ENCODE measurements around the gene VTI1A. TPM values are rescaled to one million over a fixed set of nuclear protein-coding genes. Genes with fewer than 3 reads are reported as not detected.

Gene VTI1A
- total RNA-seq, 1 experiment from 2014 or later: 22.0 TPM

DNA sequence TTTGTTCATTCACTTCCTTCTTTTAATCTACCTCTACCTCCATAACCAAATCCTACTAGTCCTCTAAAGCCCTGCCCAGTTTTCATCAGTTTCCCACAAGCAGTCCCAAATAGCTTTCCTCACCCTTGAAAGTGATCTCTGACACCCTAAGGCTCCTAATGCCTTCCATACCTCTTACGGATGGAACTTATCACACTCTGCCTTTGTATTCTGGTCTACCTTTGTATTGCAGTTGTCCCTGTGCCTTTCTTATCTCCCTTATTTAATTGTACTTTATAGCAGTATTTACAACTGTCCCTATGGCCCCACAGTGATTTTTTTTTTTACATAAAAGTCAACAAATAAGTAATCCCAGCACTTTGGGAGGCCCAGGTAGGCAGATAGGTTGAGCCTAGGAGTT lies 39.3 kb upstream of the VTI1A start:
- no peaks in the 10 kb centered on the region for H3K23me2 ChIP-seq (ENCODE audit: insufficient read length, low read depth, low read length, poor library complexity, severe bottlenecking)
- H4K20me1 ChIP-seq (ENCODE audit: control insufficient read depth, insufficient read depth, insufficient read length): no peaks in the 10 kb centered on the region
- H2BK12ac ChIP-seq (ENCODE audit: insufficient read length, low read depth, low read length): no peak overlapping the region
- no peak for TF ChIP-seq CTCF (conservative IDR thresholded peaks at IDR 0.05)
- no peak overlapping the region for H3K56ac ChIP-seq (ENCODE audit: insufficient read length, low read depth, low read length)
- no peaks in the 10 kb centered on the region for H3K27me3 ChIP-seq (ENCODE audit: insufficient read depth, low read length)
- H3K23ac ChIP-seq (ENCODE audit: insufficient read length, low read depth, low read length): no peak overlapping the region
- H3K79me2 ChIP-seq (ENCODE audit: insufficient read depth, low read length): no peaks in the 10 kb centered on the region
- H2BK15ac ChIP-seq (ENCODE audit: low read depth, low read length): no peak overlapping the region
- no peak overlapping the region for H3K4me2 ChIP-seq (ENCODE audit: insufficient read depth, insufficient read length, low read length)
- no peaks in the 10 kb centered on the region for H3K9me3 ChIP-seq (ENCODE audit: control insufficient read depth, low read depth, low read length)
- H4K8ac ChIP-seq (replicated peaks; ENCODE audit: insufficient read length, low read depth, low read length): no peak overlapping the region
- H3K4me1 Mint-ChIP-seq: no peaks in the 10 kb centered on the region
- H2AFZ ChIP-seq (ENCODE audit: low read length): no peak overlapping the region
- no peak overlapping the region for H4K91ac ChIP-seq (ENCODE audit: insufficient read length, low read depth, low read length)
- no peak overlapping the region for H3K14ac ChIP-seq (ENCODE audit: insufficient read depth, low read length)
- H3K27me3 Mint-ChIP-seq (ENCODE audit: low read depth): peaks cover 11% of the 10 kb centered on the region
- H3K4me3 Mint-ChIP-seq: no peak overlapping the region
- no peak for DNase-seq
- H3K4ac ChIP-seq (ENCODE audit: low read depth, low read length): no peak overlapping the region
- H3K9ac ChIP-seq (ENCODE audit: extremely low read depth, insufficient read length, low read length): no peak overlapping the region
- H3K79me1 ChIP-seq (ENCODE audit: insufficient read depth, low read depth, low read length, poor library complexity, severe bottlenecking): no peaks in the 10 kb centered on the region
- H2BK120ac ChIP-seq (ENCODE audit: low read depth, low read length, poor library complexity, severe bottlenecking): no peak overlapping the region
- no peak overlapping the region for H2BK20ac ChIP-seq (ENCODE audit: low read depth, low read length, poor library complexity, severe bottlenecking)
- no peaks in the 10 kb centered on the region for H3K36me3 Mint-ChIP-seq (ENCODE audit: insufficient read depth in 1 of 3, low read depth in 3 of 3)
- H2AK5ac ChIP-seq (ENCODE audit: insufficient read length, low read length): no peak overlapping the region
- no peak overlapping the region for H2BK5ac ChIP-seq (ENCODE audit: insufficient read length, low read length)
- no peak overlapping the region for H4K5ac ChIP-seq (ENCODE audit: insufficient read length, low read depth, low read length)
- H3K18ac ChIP-seq (ENCODE audit: insufficient read length, low read depth, low read length): no peak overlapping the region
- no peak overlapping the region for H3K27ac ChIP-seq (ENCODE audit: insufficient read length, low read depth, low read length)
- WGBS (ENCODE audit: extremely low coverage, insufficient read length, low lambda C conversion rate): no CpG with 5 or more reads among the region's 1 CpG
- H3K27ac Mint-ChIP-seq: no peak overlapping the region
- no peaks in the 10 kb centered on the region for H3K4me1 ChIP-seq (ENCODE audit: insufficient read depth, low read length)
- H3K9me3 Mint-ChIP-seq: no peaks in the 10 kb centered on the region
- H3T11ph ChIP-seq (ENCODE audit: low read length): no peak overlapping the region

Measured in H9 (cell line).